IMR-90 (cell line): ENCODE results near the gene RBFA. TPM values are rescaled to one million over a fixed set of nuclear protein-coding genes. Genes with fewer than 3 reads are reported as not detected.

ENCODE experiments used
- ATAC-seq: fragments of 200-7000 bp; cut with Tn5 transposase; 2 replicates; pipeline ENCODE4 v1.9.1; 2020; ENCODE audit warnings: low read depth, mild to moderate bottlenecking, moderate library complexity
- BruUV-seq: library from RNA; stranded (reverse); fragments of 400-500 nt; replicated peaks from 2 replicates; lab custom pipeline; 2021; lab: Mats Ljungman, UMichigan
- CTCF ChIA-PET: fragments of 300-600 bp; formaldehyde crosslinking; extraction: SDS; loops from one replicate; lab custom pipeline; 2021; ENCODE audit warnings: antibody characterized with exemption; lab: Yijun Ruan, JAX
- POLR2A ChIA-PET: fragments of 300-600 bp; sonication (Branson Sonifier 250); formaldehyde crosslinking; loops from one replicate; lab custom pipeline; 2022; ENCODE audit warnings: antibody characterized with exemption; ENCODE audit not compliant: unreplicated experiment; lab: Charles Lee
- DNase-seq: peaks from one replicate; pipeline ENCODE4 v3.0.0; 2013
- H2AFZ ChIP-seq: replicated peaks from 2 replicates; pipeline ENCODE3; 2013; ENCODE audit warnings: low read length, mild to moderate bottlenecking; ENCODE audit not compliant: poor library complexity
- H2AK5ac ChIP-seq: 2 replicates; pipeline ENCODE4 v1.6.1; 2013; ENCODE audit warnings: low read depth, low read length, inconsistent platforms
- H2AK9ac ChIP-seq: replicated peaks from 2 replicates; pipeline ENCODE3; 2013; ENCODE audit warnings: mild to moderate bottlenecking, low read depth, low read length, moderate library complexity; ENCODE audit not compliant: poor library complexity
- H2BK120ac ChIP-seq: 2 replicates; pipeline ENCODE4 v1.6.1; 2013; ENCODE audit warnings: low read depth, low read length, inconsistent platforms
- H2BK15ac ChIP-seq: 3 replicates; pipeline ENCODE4 v1.6.1; 2013; ENCODE audit warnings: low read depth, low read length, inconsistent platforms
- H2BK20ac ChIP-seq: 2 replicates; pipeline ENCODE4 v1.6.1; 2013; ENCODE audit warnings: low read depth, mild to moderate bottlenecking, inconsistent platforms, low read length, moderate library complexity
- H2BK5ac ChIP-seq: 2 replicates; pipeline ENCODE4 v1.6.1; 2013; ENCODE audit warnings: mild to moderate bottlenecking, low read depth, low read length, inconsistent platforms; ENCODE audit not compliant: poor library complexity, severe bottlenecking
- H3K14ac ChIP-seq: replicated peaks from 2 replicates; pipeline ENCODE4 v1.6.1; 2013; ENCODE audit warnings: low read depth, low read length, inconsistent platforms
- H3K18ac ChIP-seq: 2 replicates; pipeline ENCODE4 v1.6.1; 2013; ENCODE audit warnings: low read depth, low read length, control low read depth
- H3K23ac ChIP-seq: 2 replicates; pipeline ENCODE4 v1.6.1; 2013; ENCODE audit warnings: low read depth, low read length, inconsistent platforms
- H3K27ac ChIP-seq: 2 replicates; pipeline ENCODE4 v1.5.1; 2013; ENCODE audit warnings: mild to moderate bottlenecking, control low read depth, low read length; ENCODE audit not compliant: insufficient read depth
- H3K27me3 ChIP-seq: 2 replicates; pipeline ENCODE4 v1.6.1; 2013; ENCODE audit warnings: low read length; ENCODE audit not compliant: control insufficient read depth, insufficient read depth
- H3K36me3 ChIP-seq: 2 replicates; pipeline ENCODE4 v1.6.1; 2013; ENCODE audit warnings: low read length, mixed read lengths; ENCODE audit not compliant: control insufficient read depth, insufficient read depth
- H3K4ac ChIP-seq: 2 replicates; pipeline ENCODE4 v1.6.1; 2013; ENCODE audit warnings: low read depth, low read length, inconsistent platforms
- H3K4me1 ChIP-seq: 2 replicates; pipeline ENCODE4 v1.6.1; 2013; ENCODE audit warnings: low read length, mixed read lengths; ENCODE audit not compliant: control insufficient read depth, insufficient read depth
- H3K4me2 ChIP-seq: 2 replicates; pipeline ENCODE4 v1.6.1; 2013; ENCODE audit warnings: low read depth, mild to moderate bottlenecking, control low read depth, low read length, moderate library complexity
- H3K4me3 ChIP-seq: 2 replicates; pipeline ENCODE4 v1.5.1; 2013; ENCODE audit warnings: low read depth, mild to moderate bottlenecking, control low read depth, low read length, moderate library complexity; ENCODE audit not compliant: insufficient read depth
- H3K56ac ChIP-seq: 2 replicates; pipeline ENCODE4 v1.6.1; 2013; ENCODE audit warnings: low read length, inconsistent platforms; ENCODE audit not compliant: insufficient read depth; ENCODE audit errors: extremely low read depth
- H3K79me1 ChIP-seq, 2 experiments: 2 replicates each; pipeline ENCODE4 v1.6.1; 2013; ENCODE audit warnings: low read length in 2 of 2, inconsistent platforms in 1 of 2, low read depth in 1 of 2
- H3K9ac ChIP-seq: 2 replicates; pipeline ENCODE4 v1.6.1; 2013; ENCODE audit warnings: low read depth, low read length, control low read depth
- H3K9me1 ChIP-seq: 2 replicates; pipeline ENCODE4 v1.6.1; 2013; ENCODE audit warnings: low read length, inconsistent platforms; ENCODE audit not compliant: insufficient read depth
- H3K9me3 ChIP-seq: 2 replicates; pipeline ENCODE4 v1.6.1; 2013; ENCODE audit warnings: low read length; ENCODE audit not compliant: control insufficient read depth, insufficient read depth
- H4K20me1 ChIP-seq: 2 replicates; pipeline ENCODE4 v1.6.1; 2013; ENCODE audit warnings: low read length, inconsistent platforms; ENCODE audit not compliant: insufficient read depth
- H4K5ac ChIP-seq: 2 replicates; pipeline ENCODE4 v1.6.1; 2013; ENCODE audit warnings: mild to moderate bottlenecking, low read depth, low read length, control low read depth
- H4K8ac ChIP-seq, 2 experiments: 2 replicates each; pipeline ENCODE4 v1.6.1; 2013; ENCODE audit warnings: low read depth in 2 of 2, low read length in 2 of 2, control low read depth in 1 of 2, inconsistent platforms in 1 of 2
- H4K91ac ChIP-seq: 2 replicates; pipeline ENCODE4 v1.6.1; 2013; ENCODE audit warnings: low read depth, low read length, inconsistent platforms; ENCODE audit not compliant: insufficient read depth
- BHLHE40 ChIP-seq: fragments of 150-350 bp; IDR thresholded peaks from 2 replicates; pipeline ENCODE4 v1.6.1; 2016; ENCODE audit warnings: mild to moderate bottlenecking, low read depth, low read length
- CEBPB ChIP-seq: IDR thresholded peaks from 2 replicates; pipeline ENCODE4 v1.6.1; 2012; ENCODE audit warnings: low read depth, low read length, improper control_type of control experiment
- CHD1 ChIP-seq: IDR thresholded peaks from 2 replicates; pipeline ENCODE4 v1.6.1; 2012; ENCODE audit warnings: low read depth, low read length, improper control_type of control experiment
- ELK1 ChIP-seq: fragments of 150-350 bp; IDR thresholded peaks from 2 replicates; pipeline ENCODE4 v1.6.1; 2016; ENCODE audit warnings: low read depth, mild to moderate bottlenecking, low read length, moderate library complexity, borderline replicate concordance
- FOS ChIP-seq: fragments of 150-350 bp; IDR thresholded peaks from 2 replicates; pipeline ENCODE4 v1.6.1; 2016; ENCODE audit warnings: low read depth, low read length
- MAFK ChIP-seq: IDR thresholded peaks from 2 replicates; pipeline ENCODE4 v1.6.1; 2012; ENCODE audit warnings: low read depth, low read length, improper control_type of control experiment
- MAZ ChIP-seq: IDR thresholded peaks from 2 replicates; pipeline ENCODE4 v1.6.1; 2012; ENCODE audit warnings: low read depth, mild to moderate bottlenecking, low read length, improper control_type of control experiment, moderate library complexity, borderline replicate concordance
- MXI1 ChIP-seq: IDR thresholded peaks from 2 replicates; pipeline ENCODE4 v1.6.1; 2012; ENCODE audit warnings: low read depth, mild to moderate bottlenecking, low read length, moderate library complexity, borderline replicate concordance
- NFE2L2 ChIP-seq: fragments of 150-350 bp; IDR thresholded peaks from 2 replicates; pipeline ENCODE4 v1.6.1; 2016; ENCODE audit warnings: low read depth, mild to moderate bottlenecking, low read length
- POLR2A ChIP-seq: IDR thresholded peaks from 2 replicates; pipeline ENCODE4 v1.6.1; 2012; ENCODE audit warnings: mild to moderate bottlenecking, low read depth, low read length
- RAD21 ChIP-seq: IDR thresholded peaks from 2 replicates; pipeline ENCODE4 v1.6.1; 2012; ENCODE audit warnings: low read length, improper control_type of control experiment
- RCOR1 ChIP-seq: IDR thresholded peaks from 2 replicates; pipeline ENCODE4 v1.6.1; 2012; ENCODE audit warnings: mild to moderate bottlenecking, low read length, improper control_type of control experiment; ENCODE audit not compliant: insufficient replicate concordance
- RFX5 ChIP-seq: IDR thresholded peaks from 2 replicates; pipeline ENCODE4 v1.8.0; 2012; ENCODE audit warnings: low read depth, mild to moderate bottlenecking, low read length, moderate library complexity
- WGBS, 2 experiments: methylation state at CpG; one replicate each; pipeline versions ENCODE4 v1.1.5 to v1.1.7; 2013; ENCODE audit warnings: missing lambda C conversion rate in 2 of 2; ENCODE audit not compliant: insufficient read length in 1 of 2; ENCODE audit errors: extremely low coverage in 2 of 2; 5-methylcytosine and 5-hydroxymethylcytosine counted together
- dilution Hi-C: fragments of 300-500 bp; cut with HindIII; formaldehyde crosslinking; loops from one replicate; pipeline ENCODE4 v1.14.3; 2018; ENCODE audit warnings: low sequenced_read_pairs; ENCODE audit not compliant: unreplicated experiment
- in situ Hi-C: fragments of 300-500 bp; cut with MboI; formaldehyde crosslinking; loops from 3 replicates; pipeline ENCODE4 v1.14.3; 2019; ENCODE audit warnings: low sequenced_read_pairs, inconsistent platforms, mixed read lengths
- intact Hi-C: fragments of 100-400 bp; cut with micrococcal nuclease; formaldehyde crosslinking; loops from 2 replicates; pipeline ENCODE4 v1.10.0; 2022
- polyA plus RNA-seq, 3 experiments: library from polyadenylated mRNA; depleted of rRNA; stranded (reverse); fragments of >200 nt; gene quantifications; 2 replicates each; pipeline ENCODE4 v1.2.3, GENCODE V29; 2012; ENCODE audit warnings: low replicate concordance in 1 of 3
- total RNA-seq: library from RNA; depleted of rRNA; stranded (reverse); fragments of >200 nt; gene quantifications from 2 replicates; pipeline ENCODE4 v1.2.3, GENCODE V29; 2012
- TF ChIP-seq, protein P1 (sequence below): conservative IDR thresholded peaks from 2 replicates; pipeline ENCODE4 v1.5.1; 2012; ENCODE audit warnings: mild to moderate bottlenecking, low read depth, low read length, improper control_type of control experiment
- TF ChIP-seq, protein P2 (sequence below): fragments of 150-350 bp; IDR thresholded peaks from 2 replicates; pipeline ENCODE4 v1.6.1; 2017; ENCODE audit warnings: mild to moderate bottlenecking, antibody characterized with exemption, low read length, low read depth

RBFA gene
- total and polyA plus RNA-seq, 2 of the 4 experiments (the other 2 are of a cell fraction), result 21.0 to 38.0 TPM

DNA sequence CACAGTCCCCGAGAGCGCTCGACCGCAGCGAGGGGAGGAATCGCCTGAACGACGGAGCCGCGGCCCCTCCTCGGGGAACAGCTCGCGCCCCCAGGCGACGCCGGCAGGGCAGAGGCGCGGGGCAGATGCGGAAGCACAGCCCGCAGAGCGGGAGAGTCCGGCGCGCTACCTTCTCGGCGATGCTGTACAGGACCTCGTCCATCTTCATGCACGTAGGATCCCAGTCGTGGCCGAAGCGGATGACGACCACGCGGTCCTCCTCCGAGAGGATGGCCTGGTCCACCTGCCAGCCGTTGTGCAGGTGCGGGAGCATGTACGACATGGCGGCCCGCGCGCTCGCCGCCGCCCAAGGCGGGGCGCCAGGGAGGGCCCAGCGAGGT is 46.2 kb upstream of the RBFA start:
- peak overlapping the region; percentile 85 for H3K4me3 ChIP-seq
- ChIA-PET CTCF (no interaction called here), POLR2A (interaction anchor here (0.7 kb wide), 1 partner anchor 196 kb away, joined by 3 read pairs; no protein-coding TSS in a partner anchor)
- H4K5ac ChIP-seq, result peak overlapping the region; percentile 66
- no peak overlapping the region for H2BK20ac ChIP-seq
- peak overlapping the region; percentile 25; the same call in 1 of the 2 replicates for H2BK120ac ChIP-seq
- H3K36me3 ChIP-seq, result peaks cover 9% of the 10 kb centered on the region
- H3K18ac ChIP-seq, result peak overlapping the region; percentile 21; the same call in 1 of the 2 replicates
- peak overlapping the region; percentile 96 for H3K4ac ChIP-seq
- BruUV-seq, result no TSS peak
- in situ Hi-C loops (no loop called here), intact Hi-C loops (loop anchor here (1.0 to 5.0 kb wide), 2 partner anchors 46 to 144 kb away; partner anchors contain the start of gene RBFA), dilution Hi-C loops (no loop called here)
- H3K14ac ChIP-seq, result peak overlapping the region; percentile 95
- peak overlapping the region; percentile 94 for H3K27ac ChIP-seq
- H3K79me1 ChIP-seq, result peaks cover 9 to 42% of the 10 kb centered on the region in 2 experiments
- peak overlapping the region; percentile 39 for H3K56ac ChIP-seq
- peaks cover 6% of the 10 kb centered on the region; the same call in 1 of the 2 replicates for H3K9me1 ChIP-seq
- peak overlapping the region; percentile 98 for H2AFZ ChIP-seq
- H3K27me3 ChIP-seq, result no peaks in the 10 kb centered on the region
- no peak overlapping the region; the same call in 2 of the 3 replicates for H2BK15ac ChIP-seq
- H2AK5ac ChIP-seq, result peak overlapping the region; percentile 100
- peak overlapping the region; percentile 82 to 98; a peak in 3 of 4 replicates for H4K8ac ChIP-seq
- peaks cover 7% of the 10 kb centered on the region for H3K4me1 ChIP-seq
- peak overlapping the region; percentile 94 for H3K23ac ChIP-seq
- TF ChIP-seq MAFK, result no peak
- TF ChIP-seq MAZ, result peak; percentile 22; the same call in 1 of the 2 replicates
- TF ChIP-seq CHD1, result no peak; the same call in 1 of the 2 replicates
- TF ChIP-seq, protein P1, sequence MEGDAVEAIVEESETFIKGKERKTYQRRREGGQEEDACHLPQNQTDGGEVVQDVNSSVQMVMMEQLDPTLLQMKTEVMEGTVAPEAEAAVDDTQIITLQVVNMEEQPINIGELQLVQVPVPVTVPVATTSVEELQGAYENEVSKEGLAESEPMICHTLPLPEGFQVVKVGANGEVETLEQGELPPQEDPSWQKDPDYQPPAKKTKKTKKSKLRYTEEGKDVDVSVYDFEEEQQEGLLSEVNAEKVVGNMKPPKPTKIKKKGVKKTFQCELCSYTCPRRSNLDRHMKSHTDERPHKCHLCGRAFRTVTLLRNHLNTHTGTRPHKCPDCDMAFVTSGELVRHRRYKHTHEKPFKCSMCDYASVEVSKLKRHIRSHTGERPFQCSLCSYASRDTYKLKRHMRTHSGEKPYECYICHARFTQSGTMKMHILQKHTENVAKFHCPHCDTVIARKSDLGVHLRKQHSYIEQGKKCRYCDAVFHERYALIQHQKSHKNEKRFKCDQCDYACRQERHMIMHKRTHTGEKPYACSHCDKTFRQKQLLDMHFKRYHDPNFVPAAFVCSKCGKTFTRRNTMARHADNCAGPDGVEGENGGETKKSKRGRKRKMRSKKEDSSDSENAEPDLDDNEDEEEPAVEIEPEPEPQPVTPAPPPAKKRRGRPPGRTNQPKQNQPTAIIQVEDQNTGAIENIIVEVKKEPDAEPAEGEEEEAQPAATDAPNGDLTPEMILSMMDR, result peak; percentile 40
- no peak for TF ChIP-seq ELK1
- TF ChIP-seq CEBPB, result no peak
- no peak for TF ChIP-seq RCOR1
- TF ChIP-seq RAD21, result peak; percentile 27
- TF ChIP-seq POLR2A, result no peak
- TF ChIP-seq NFE2L2, result no peak
- peak; percentile 42; the same call in 1 of the 2 replicates for TF ChIP-seq MXI1
- TF ChIP-seq FOS, result no peak
- no peak for TF ChIP-seq RFX5
- TF ChIP-seq, protein P2, sequence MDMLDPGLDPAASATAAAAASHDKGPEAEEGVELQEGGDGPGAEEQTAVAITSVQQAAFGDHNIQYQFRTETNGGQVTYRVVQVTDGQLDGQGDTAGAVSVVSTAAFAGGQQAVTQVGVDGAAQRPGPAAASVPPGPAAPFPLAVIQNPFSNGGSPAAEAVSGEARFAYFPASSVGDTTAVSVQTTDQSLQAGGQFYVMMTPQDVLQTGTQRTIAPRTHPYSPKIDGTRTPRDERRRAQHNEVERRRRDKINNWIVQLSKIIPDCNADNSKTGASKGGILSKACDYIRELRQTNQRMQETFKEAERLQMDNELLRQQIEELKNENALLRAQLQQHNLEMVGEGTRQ, result no peak
- TF ChIP-seq BHLHE40, result no peak
- H4K20me1 ChIP-seq, result peaks cover 49% of the 10 kb centered on the region
- H3K9ac ChIP-seq, result peak overlapping the region; percentile 96
- peak overlapping the region; percentile 97 for H2AK9ac ChIP-seq
- peak overlapping the region; percentile 86 for H3K4me2 ChIP-seq
- ATAC-seq (peak; percentile 67), DNase-seq (peak; percentile 28)
- H4K91ac ChIP-seq, result peak overlapping the region; percentile 91
- 0% methylated on average over 41 of the region's 48 CpGs; no CpG with 5 or more reads in 1 of the 2 experiments for WGBS, 2 experiments
- peak overlapping the region; percentile 85 for H2BK5ac ChIP-seq
- H3K9me3 ChIP-seq, result no peaks in the 10 kb centered on the region
